HG02759 (cell line): ENCODE measurements around the gene HSF5.
"Not testable (repeated sequence)": the region's sequence is repeated elsewhere in the genome, so short reads cannot be mapped to it uniquely, and the experiment has no call there.

Experiments used
- ATAC-seq: cut with Tn5 transposase; IDR thresholded peaks from one replicate; pipeline ENCODE4 v1.9.1; 2021; ENCODE audit warnings: mild to moderate bottlenecking, moderate library complexity; ENCODE audit not compliant: unreplicated experiment

HSF5 gene

GRCh38 chr17:58414596-58414997 lies 73.6 kb downstream of the HSF5 start:
- ATAC-seq, result no peak

GRCh38 chr17:58413684-58414083 lies 74.5 kb downstream of the HSF5 start:
- ATAC-seq, result no peak

- ATAC-seq, result no peak
Observed at GRCh38 chr17:58412961-58413586, 75.1 kb downstream of the HSF5 start.

GRCh38 chr17:58412064-58412703 lies 76.0 kb downstream of the HSF5 start:
- no peak for ATAC-seq

- no peak for ATAC-seq
Observed at GRCh38 chr17:58411408-58411894, 76.8 kb downstream of the HSF5 start.

GRCh38 chr17:58410714-58411407 lies 77.3 kb downstream of the HSF5 start:
- ATAC-seq, result no peak

GRCh38 chr17:58409432-58409831 lies 78.8 kb downstream of the HSF5 start:
- ATAC-seq, result no peak

- no peak for ATAC-seq
Observed at GRCh38 chr17:58403311-58403710, 84.9 kb downstream of the HSF5 start.

- ATAC-seq, result no peak
Observed at GRCh38 chr17:58402679-58403078, 85.5 kb downstream of the HSF5 start.

- no peak for ATAC-seq
Observed at GRCh38 chr17:58402047-58402446, 86.2 kb downstream of the HSF5 start.

- ATAC-seq, result no peak
Observed at GRCh38 chr17:58401287-58401686, 86.9 kb downstream of the HSF5 start.

- ATAC-seq, result no peak
Observed at GRCh38 chr17:58400826-58401225, 87.4 kb downstream of the HSF5 start.

GRCh38 chr17:58399974-58400373 lies 88.2 kb downstream of the HSF5 start:
- no peak for ATAC-seq

- ATAC-seq, result no peak
Observed at GRCh38 chr17:58398574-58399266, 89.5 kb downstream of the HSF5 start.

- ATAC-seq, result not testable (repeated sequence)
Observed at GRCh38 chr17:58397421-58397820, 90.8 kb downstream of the HSF5 start.

GRCh38 chr17:58396173-58396572 lies 92.0 kb downstream of the HSF5 start:
- ATAC-seq, result no peak

- ATAC-seq, result no peak
Observed at GRCh38 chr17:58394534-58395223, 93.5 kb downstream of the HSF5 start.

GRCh38 chr17:58391302-58391984 lies 96.8 kb downstream of the HSF5 start:
- ATAC-seq, result no peak

GRCh38 chr17:58390884-58391283 lies 97.3 kb downstream of the HSF5 start:
- ATAC-seq, result no peak
